Dendritic cell treated with granulocyte-macrophage colony-stimulating factor and Interleukin-4, amounts not matched to agents 40 ng/mL and 50 ng/mL, for 4 days (primary cell): Measurements from ENCODE around the gene APC2.
A peak's percentile ranks its signal among the peaks of the same experiment; 100 is the strongest.
"Not testable (repeated sequence)": the region's sequence is repeated elsewhere in the genome, so short reads cannot be mapped to it uniquely, and the experiment has no call there.

Source experiments
- H3K27ac Mint-ChIP-seq: one replicate; pipeline ENCODE4 v1.8.0; 2022; ENCODE audit warnings: mild to moderate bottlenecking, mixed read lengths
- H3K27me3 Mint-ChIP-seq: one replicate; pipeline ENCODE4 v1.8.0; 2022; ENCODE audit warnings: mild to moderate bottlenecking, mixed read lengths
- H3K36me3 Mint-ChIP-seq: one replicate; pipeline ENCODE4 v1.8.0; 2022; ENCODE audit warnings: low read depth, mixed read lengths
- H3K4me1 Mint-ChIP-seq: one replicate; pipeline ENCODE4 v1.8.0; 2022; ENCODE audit warnings: low read depth, mixed read lengths
- H3K4me3 Mint-ChIP-seq: one replicate; pipeline ENCODE4 v1.8.0; 2022; ENCODE audit warnings: mild to moderate bottlenecking, moderate library complexity, mixed read lengths
- H3K9me3 Mint-ChIP-seq: one replicate; pipeline ENCODE4 v1.8.0; 2022; ENCODE audit warnings: mixed read lengths
- intact Hi-C: fragments of 100-400 bp; cut with micrococcal nuclease; formaldehyde crosslinking; loops from one replicate; pipeline ENCODE4 v1.15.0; 2022

APC2 gene

GRCh38 chr19:1410136-1410786 is 39.7 kb upstream of the APC2 start:
- H3K4me1 Mint-ChIP-seq, result peaks cover 70% of the 10 kb centered on the region
- peak overlapping the region; percentile 91 for H3K4me3 Mint-ChIP-seq

GRCh38 chr19:1410789-1411188 is 39.1 kb upstream of the APC2 start:
- Mint-ChIP-seq H3K9me3 (no peaks in the 10 kb centered on the region), H3K4me3 (peak overlapping the region; percentile 91), H3K36me3 (peaks cover 58% of the 10 kb centered on the region), H3K27me3 (no peaks in the 10 kb centered on the region), H3K4me1 (peaks cover 76% of the 10 kb centered on the region), H3K27ac (peak overlapping the region; percentile 81)
- intact Hi-C loops, result no loop called here

More at GRCh38 chr19:1410136-1410786, 39.7 kb upstream of the APC2 start:
- H3K36me3 Mint-ChIP-seq, result peaks cover 54% of the 10 kb centered on the region
- H3K27ac Mint-ChIP-seq, result peak overlapping the region; percentile 81
- no peaks in the 10 kb centered on the region for H3K27me3 Mint-ChIP-seq
- no peaks in the 10 kb centered on the region for H3K9me3 Mint-ChIP-seq
- intact Hi-C loops, result no loop called here

GRCh38 chr19:1411255-1412191 is 38.4 kb upstream of the APC2 start:
- Mint-ChIP-seq H3K36me3 (peaks cover 65% of the 10 kb centered on the region), H3K27me3 (no peaks in the 10 kb centered on the region), H3K4me3 (no peak overlapping the region), H3K9me3 (no peaks in the 10 kb centered on the region), H3K4me1 (peaks cover 81% of the 10 kb centered on the region), H3K27ac (peak overlapping the region; percentile 81)
- intact Hi-C loops, result no loop called here

GRCh38 chr19:1412323-1412923 is 37.5 kb upstream of the APC2 start:
- no peak overlapping the region for H3K4me3 Mint-ChIP-seq
- H3K36me3 Mint-ChIP-seq, result peaks cover 74% of the 10 kb centered on the region
- no peaks in the 10 kb centered on the region for H3K9me3 Mint-ChIP-seq
- intact Hi-C loops, result no loop called here
- H3K27ac Mint-ChIP-seq, result peak overlapping the region; percentile 69
- peaks cover 85% of the 10 kb centered on the region for H3K4me1 Mint-ChIP-seq
- no peaks in the 10 kb centered on the region for H3K27me3 Mint-ChIP-seq

- intact Hi-C loops, result no loop called here
- H3K27ac Mint-ChIP-seq, result peak overlapping the region; percentile 9
- H3K4me1 Mint-ChIP-seq, result peaks cover 90% of the 10 kb centered on the region
- H3K4me3 Mint-ChIP-seq, result no peak overlapping the region
- peaks cover 82% of the 10 kb centered on the region for H3K36me3 Mint-ChIP-seq
- H3K9me3 Mint-ChIP-seq, result no peaks in the 10 kb centered on the region
- H3K27me3 Mint-ChIP-seq, result no peaks in the 10 kb centered on the region
Observed at GRCh38 chr19:1412995-1413800, 36.7 kb upstream of the APC2 start.

GRCh38 chr19:1416014-1416841 is 33.7 kb upstream of the APC2 start:
- Mint-ChIP-seq H3K4me1 (peaks cover 63% of the 10 kb centered on the region), H3K27me3 (no peaks in the 10 kb centered on the region), H3K4me3 (peak overlapping the region; percentile 83), H3K9me3 (no peaks in the 10 kb centered on the region), H3K27ac (peak overlapping the region; percentile 86), H3K36me3 (peaks cover 86% of the 10 kb centered on the region)
- intact Hi-C loops, result no loop called here

- peaks cover 90% of the 10 kb centered on the region for H3K36me3 Mint-ChIP-seq
- intact Hi-C loops, result no loop called here
- H3K27me3 Mint-ChIP-seq, result no peaks in the 10 kb centered on the region
- no peaks in the 10 kb centered on the region for H3K9me3 Mint-ChIP-seq
- no peak overlapping the region for H3K4me3 Mint-ChIP-seq
- peak overlapping the region; percentile 33 for H3K27ac Mint-ChIP-seq
- H3K4me1 Mint-ChIP-seq, result peaks cover 54% of the 10 kb centered on the region
Observed at GRCh38 chr19:1417145-1417544, 32.8 kb upstream of the APC2 start.

- Mint-ChIP-seq H3K27ac (peak overlapping the region; percentile 33), H3K27me3 (no peaks in the 10 kb centered on the region), H3K4me3 (no peak overlapping the region), H3K4me1 (peaks cover 48% of the 10 kb centered on the region), H3K9me3 (no peaks in the 10 kb centered on the region), H3K36me3 (peaks cover 90% of the 10 kb centered on the region)
- intact Hi-C loops, result no loop called here
Observed at GRCh38 chr19:1417681-1418495, 32.0 kb upstream of the APC2 start.

GRCh38 chr19:1418496-1418775 is 31.5 kb upstream of the APC2 start:
- Mint-ChIP-seq H3K36me3 (peaks cover 90% of the 10 kb centered on the region), H3K4me3 (no peak overlapping the region), H3K4me1 (peaks cover 42% of the 10 kb centered on the region), H3K27me3 (no peaks in the 10 kb centered on the region), H3K27ac (no peak overlapping the region), H3K9me3 (no peaks in the 10 kb centered on the region)
- intact Hi-C loops, result no loop called here

- no peak overlapping the region for H3K27ac Mint-ChIP-seq
- H3K36me3 Mint-ChIP-seq, result peaks cover 90% of the 10 kb centered on the region
- H3K4me1 Mint-ChIP-seq, result peaks cover 35% of the 10 kb centered on the region
- H3K27me3 Mint-ChIP-seq, result no peaks in the 10 kb centered on the region
- no peaks in the 10 kb centered on the region for H3K9me3 Mint-ChIP-seq
- intact Hi-C loops, result no loop called here
- H3K4me3 Mint-ChIP-seq, result no peak overlapping the region
Observed at GRCh38 chr19:1418951-1419738, 30.8 kb upstream of the APC2 start.

GRCh38 chr19:1420085-1420484 is 29.8 kb upstream of the APC2 start:
- H3K9me3 Mint-ChIP-seq, intact Hi-C loops: not testable (repeated sequence)

GRCh38 chr19:1420590-1420989 is 29.3 kb upstream of the APC2 start:
- Mint-ChIP-seq H3K27me3 (no peaks in the 10 kb centered on the region), H3K4me3 (no peak overlapping the region), H3K4me1 (peaks cover 23% of the 10 kb centered on the region), H3K36me3 (peaks cover 100% of the 10 kb centered on the region), H3K9me3 (no peaks in the 10 kb centered on the region), H3K27ac (no peak overlapping the region)
- intact Hi-C loops, result no loop called here

More at GRCh38 chr19:1420085-1420484, 29.8 kb upstream of the APC2 start:
- not testable (repeated sequence) for H3K27ac Mint-ChIP-seq, H3K4me3 Mint-ChIP-seq, H3K27me3 Mint-ChIP-seq
- H3K4me1 Mint-ChIP-seq, result peaks cover 28% of the 10 kb centered on the region
- peaks cover 97% of the 10 kb centered on the region for H3K36me3 Mint-ChIP-seq
